ENCODE results near the gene ARHGEF37. TPM values are rescaled to one million over a fixed set of nuclear protein-coding genes. Genes with fewer than 3 reads are reported as not detected.

ARHGEF37 gene
- total and polyA plus RNA-seq, 4 donors = 0.71 to 6.1 (median 2.7) TPM

DNA sequence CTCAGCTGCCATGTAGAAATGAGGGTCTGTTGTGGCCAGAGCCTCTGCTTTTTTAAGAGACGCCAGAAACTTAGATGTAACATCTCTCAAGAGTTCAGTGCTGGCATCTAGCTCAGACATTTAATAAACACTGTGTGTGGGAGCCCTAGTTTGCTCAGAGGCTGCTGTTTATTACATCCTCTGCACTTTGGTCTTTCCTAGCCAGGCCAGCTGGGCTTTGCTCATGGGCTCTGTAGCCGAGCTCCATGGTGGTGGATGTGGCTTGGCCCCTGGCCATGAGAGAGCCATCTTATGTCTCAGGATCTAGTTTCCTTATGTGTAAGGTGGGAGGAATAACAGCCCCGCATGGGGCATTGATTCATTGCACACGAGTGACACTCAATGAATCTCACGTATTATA is 30.0 kb downstream of the ARHGEF37 start:
- WGBS = 59% methylated on average over 5 of the region's 5 CpGs
- Histone ChIP-seq H3K4me1 (ENCODE audit: control insufficient read depth in 4 of 4, insufficient read depth in 4 of 4, low read length in 3 of 4) (peaks cover 0 to 12% (median 5%) of the 10 kb centered on the region in 4 donors), H3K9ac (ENCODE audit: low read depth in 1 of 2, low read length in 2 of 2) (no peak overlapping the region), H3K27ac (ENCODE audit: low read depth in 1 of 2, low read length in 2 of 2) (peak overlapping the region; percentile 6 to 19), H3K4me3 (ENCODE audit: low read depth in 1 of 3, low read length in 3 of 3) (no peak overlapping the region), H3K27me3 (ENCODE audit: control insufficient read depth in 4 of 4, insufficient read depth in 4 of 4, low read length in 3 of 4) (no peaks in the 10 kb centered on the region), H3K9me3 (ENCODE audit: control insufficient read depth in 4 of 4, low read length in 3 of 4) (no peaks in the 10 kb centered on the region), H3K36me3 (ENCODE audit: control insufficient read depth in 4 of 4, insufficient read depth in 3 of 4, low read depth in 1 of 4, low read length in 3 of 4) (no peaks in the 10 kb centered on the region)
- no peak for DNase-seq (ENCODE audit: low spot score)
- TF ChIP-seq, protein P1, sequence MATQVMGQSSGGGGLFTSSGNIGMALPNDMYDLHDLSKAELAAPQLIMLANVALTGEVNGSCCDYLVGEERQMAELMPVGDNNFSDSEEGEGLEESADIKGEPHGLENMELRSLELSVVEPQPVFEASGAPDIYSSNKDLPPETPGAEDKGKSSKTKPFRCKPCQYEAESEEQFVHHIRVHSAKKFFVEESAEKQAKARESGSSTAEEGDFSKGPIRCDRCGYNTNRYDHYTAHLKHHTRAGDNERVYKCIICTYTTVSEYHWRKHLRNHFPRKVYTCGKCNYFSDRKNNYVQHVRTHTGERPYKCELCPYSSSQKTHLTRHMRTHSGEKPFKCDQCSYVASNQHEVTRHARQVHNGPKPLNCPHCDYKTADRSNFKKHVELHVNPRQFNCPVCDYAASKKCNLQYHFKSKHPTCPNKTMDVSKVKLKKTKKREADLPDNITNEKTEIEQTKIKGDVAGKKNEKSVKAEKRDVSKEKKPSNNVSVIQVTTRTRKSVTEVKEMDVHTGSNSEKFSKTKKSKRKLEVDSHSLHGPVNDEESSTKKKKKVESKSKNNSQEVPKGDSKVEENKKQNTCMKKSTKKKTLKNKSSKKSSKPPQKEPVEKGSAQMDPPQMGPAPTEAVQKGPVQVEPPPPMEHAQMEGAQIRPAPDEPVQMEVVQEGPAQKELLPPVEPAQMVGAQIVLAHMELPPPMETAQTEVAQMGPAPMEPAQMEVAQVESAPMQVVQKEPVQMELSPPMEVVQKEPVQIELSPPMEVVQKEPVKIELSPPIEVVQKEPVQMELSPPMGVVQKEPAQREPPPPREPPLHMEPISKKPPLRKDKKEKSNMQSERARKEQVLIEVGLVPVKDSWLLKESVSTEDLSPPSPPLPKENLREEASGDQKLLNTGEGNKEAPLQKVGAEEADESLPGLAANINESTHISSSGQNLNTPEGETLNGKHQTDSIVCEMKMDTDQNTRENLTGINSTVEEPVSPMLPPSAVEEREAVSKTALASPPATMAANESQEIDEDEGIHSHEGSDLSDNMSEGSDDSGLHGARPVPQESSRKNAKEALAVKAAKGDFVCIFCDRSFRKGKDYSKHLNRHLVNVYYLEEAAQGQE (IDR thresholded peaks at IDR 0.05) = peak; percentile 18
- TF ChIP-seq NR2F2 (IDR thresholded peaks at IDR 0.05) = no peak
- peak; percentile 11 to 47 for TF ChIP-seq RXRA (IDR thresholded peaks at IDR 0.05)
- TF ChIP-seq, protein P2, sequence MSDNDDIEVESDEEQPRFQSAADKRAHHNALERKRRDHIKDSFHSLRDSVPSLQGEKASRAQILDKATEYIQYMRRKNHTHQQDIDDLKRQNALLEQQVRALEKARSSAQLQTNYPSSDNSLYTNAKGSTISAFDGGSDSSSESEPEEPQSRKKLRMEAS (IDR thresholded peaks at IDR 0.05) = peak; percentile 43
- peak in 1 of 2 donors; percentile 17 for TF ChIP-seq RAD21 (IDR thresholded peaks at IDR 0.05)
- peak; percentile 70 for TF ChIP-seq SP1 (IDR thresholded peaks at IDR 0.05)
- TF ChIP-seq, protein P3, sequence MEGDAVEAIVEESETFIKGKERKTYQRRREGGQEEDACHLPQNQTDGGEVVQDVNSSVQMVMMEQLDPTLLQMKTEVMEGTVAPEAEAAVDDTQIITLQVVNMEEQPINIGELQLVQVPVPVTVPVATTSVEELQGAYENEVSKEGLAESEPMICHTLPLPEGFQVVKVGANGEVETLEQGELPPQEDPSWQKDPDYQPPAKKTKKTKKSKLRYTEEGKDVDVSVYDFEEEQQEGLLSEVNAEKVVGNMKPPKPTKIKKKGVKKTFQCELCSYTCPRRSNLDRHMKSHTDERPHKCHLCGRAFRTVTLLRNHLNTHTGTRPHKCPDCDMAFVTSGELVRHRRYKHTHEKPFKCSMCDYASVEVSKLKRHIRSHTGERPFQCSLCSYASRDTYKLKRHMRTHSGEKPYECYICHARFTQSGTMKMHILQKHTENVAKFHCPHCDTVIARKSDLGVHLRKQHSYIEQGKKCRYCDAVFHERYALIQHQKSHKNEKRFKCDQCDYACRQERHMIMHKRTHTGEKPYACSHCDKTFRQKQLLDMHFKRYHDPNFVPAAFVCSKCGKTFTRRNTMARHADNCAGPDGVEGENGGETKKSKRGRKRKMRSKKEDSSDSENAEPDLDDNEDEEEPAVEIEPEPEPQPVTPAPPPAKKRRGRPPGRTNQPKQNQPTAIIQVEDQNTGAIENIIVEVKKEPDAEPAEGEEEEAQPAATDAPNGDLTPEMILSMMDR (IDR thresholded peaks at IDR 0.05; ENCODE audit: low read depth, low read length, missing input control) = no peak
- TF ChIP-seq HNF4G (IDR thresholded peaks at IDR 0.05) = no peak
- peak; percentile 92 for TF ChIP-seq YY1 (IDR thresholded peaks at IDR 0.05)
- TF ChIP-seq HNF4A (conservative IDR thresholded peaks at IDR 0.05) = peak; percentile 70 to 85

DNA sequence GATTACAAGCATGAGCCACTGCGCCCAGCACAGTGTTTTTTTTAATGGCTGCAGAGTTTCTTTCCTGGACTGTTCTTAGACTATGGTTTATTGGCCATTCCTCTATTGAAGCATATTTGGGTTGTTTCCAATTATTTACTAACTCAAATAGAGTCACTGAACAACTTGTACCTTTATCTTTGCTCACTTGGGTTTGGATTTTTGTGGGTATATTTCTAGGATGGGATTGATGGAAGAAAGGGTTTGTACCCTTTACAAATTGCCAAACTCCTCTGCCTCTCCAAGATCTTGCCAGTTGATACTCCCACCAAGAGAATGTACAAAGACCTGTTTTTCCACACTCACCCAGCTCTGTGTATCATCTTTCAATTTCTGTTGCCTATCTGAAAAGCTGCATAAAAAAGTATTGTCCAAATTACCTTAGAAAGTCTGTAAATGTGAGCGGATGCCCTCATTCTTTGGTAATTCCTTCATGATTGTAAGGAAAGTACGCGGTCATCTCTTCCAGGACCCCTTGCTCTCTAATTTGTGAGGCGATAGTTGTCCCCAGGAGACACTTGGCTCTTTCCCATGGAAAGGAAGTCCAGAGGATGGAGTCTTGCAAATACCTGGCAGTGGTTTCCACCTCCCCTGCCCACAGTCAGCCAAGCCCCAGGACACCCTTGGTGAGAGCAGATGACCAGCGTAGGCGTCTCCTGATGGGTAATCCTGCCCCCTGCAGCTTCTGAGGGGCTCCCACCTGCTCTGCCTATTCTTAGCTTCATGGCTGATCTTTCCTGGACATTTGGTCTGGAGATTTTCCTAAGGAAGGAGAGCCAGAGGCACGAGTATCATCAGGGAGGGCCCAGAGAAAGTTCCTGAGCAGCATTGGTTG is 33.0 kb downstream of the ARHGEF37 start:
- Histone ChIP-seq H3K4me3 (ENCODE audit: low read depth in 1 of 3, low read length in 3 of 3) (no peak overlapping the region), H3K4me1 (ENCODE audit: control insufficient read depth in 4 of 4, insufficient read depth in 4 of 4, low read length in 3 of 4) (peaks cover 0 to 12% (median 5%) of the 10 kb centered on the region in 4 donors), H3K9ac (ENCODE audit: low read depth in 1 of 2, low read length in 2 of 2) (no peak overlapping the region), H3K27me3 (ENCODE audit: control insufficient read depth in 4 of 4, insufficient read depth in 4 of 4, low read length in 3 of 4) (no peaks in the 10 kb centered on the region), H3K36me3 (ENCODE audit: control insufficient read depth in 4 of 4, insufficient read depth in 3 of 4, low read depth in 1 of 4, low read length in 3 of 4) (peaks cover 0 to 2% (median 0%) of the 10 kb centered on the region in 4 donors), H3K27ac (ENCODE audit: low read depth in 1 of 2, low read length in 2 of 2) (no peak overlapping the region), H3K9me3 (ENCODE audit: control insufficient read depth in 4 of 4, low read length in 3 of 4) (no peaks in the 10 kb centered on the region)
- WGBS = 94% methylated on average over 8 of the region's 8 CpGs
- DNase-seq (ENCODE audit: low spot score) = no peak
- TF ChIP-seq, protein P4, sequence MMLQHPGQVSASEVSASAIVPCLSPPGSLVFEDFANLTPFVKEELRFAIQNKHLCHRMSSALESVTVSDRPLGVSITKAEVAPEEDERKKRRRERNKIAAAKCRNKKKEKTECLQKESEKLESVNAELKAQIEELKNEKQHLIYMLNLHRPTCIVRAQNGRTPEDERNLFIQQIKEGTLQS (IDR thresholded peaks at IDR 0.05) = no peak
- TF ChIP-seq RAD21 (IDR thresholded peaks at IDR 0.05) (no peak), HNF4G (IDR thresholded peaks at IDR 0.05) (no peak), GABPA (IDR thresholded peaks at IDR 0.05 in 1 of 2, conservative IDR thresholded peaks at IDR 0.05 in 1 of 2) (no peak), SP1 (IDR thresholded peaks at IDR 0.05) (no peak), TAF1 (conservative IDR thresholded peaks at IDR 0.05) (no peak), EGR1 (IDR thresholded peaks at IDR 0.05; ENCODE audit: low read depth in 2 of 2) (no peak), FOXA1 (IDR thresholded peaks at IDR 0.05) (no peak), JUND (IDR thresholded peaks at IDR 0.05) (no peak), FOXA2 (IDR thresholded peaks at IDR 0.05) (no peak), RXRA (IDR thresholded peaks at IDR 0.05) (no peak), YY1 (IDR thresholded peaks at IDR 0.05) (no peak), NR2F2 (IDR thresholded peaks at IDR 0.05) (no peak)
- TF ChIP-seq, protein P1 (IDR thresholded peaks at IDR 0.05) = no peak
- TF ChIP-seq, protein P5, sequence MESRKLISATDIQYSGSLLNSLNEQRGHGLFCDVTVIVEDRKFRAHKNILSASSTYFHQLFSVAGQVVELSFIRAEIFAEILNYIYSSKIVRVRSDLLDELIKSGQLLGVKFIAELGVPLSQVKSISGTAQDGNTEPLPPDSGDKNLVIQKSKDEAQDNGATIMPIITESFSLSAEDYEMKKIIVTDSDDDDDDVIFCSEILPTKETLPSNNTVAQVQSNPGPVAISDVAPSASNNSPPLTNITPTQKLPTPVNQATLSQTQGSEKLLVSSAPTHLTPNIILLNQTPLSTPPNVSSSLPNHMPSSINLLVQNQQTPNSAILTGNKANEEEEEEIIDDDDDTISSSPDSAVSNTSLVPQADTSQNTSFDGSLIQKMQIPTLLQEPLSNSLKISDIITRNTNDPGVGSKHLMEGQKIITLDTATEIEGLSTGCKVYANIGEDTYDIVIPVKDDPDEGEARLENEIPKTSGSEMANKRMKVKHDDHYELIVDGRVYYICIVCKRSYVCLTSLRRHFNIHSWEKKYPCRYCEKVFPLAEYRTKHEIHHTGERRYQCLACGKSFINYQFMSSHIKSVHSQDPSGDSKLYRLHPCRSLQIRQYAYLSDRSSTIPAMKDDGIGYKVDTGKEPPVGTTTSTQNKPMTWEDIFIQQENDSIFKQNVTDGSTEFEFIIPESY (IDR thresholded peaks at IDR 0.05) = no peak
- TF ChIP-seq, protein P2 (IDR thresholded peaks at IDR 0.05) = no peak

All from liver (tissue), 9 donors.